ENCODE data around the gene CTNNB1.
A peak's percentile ranks its signal among the peaks of the same experiment; 100 is the strongest.

Gene CTNNB1

DNA sequence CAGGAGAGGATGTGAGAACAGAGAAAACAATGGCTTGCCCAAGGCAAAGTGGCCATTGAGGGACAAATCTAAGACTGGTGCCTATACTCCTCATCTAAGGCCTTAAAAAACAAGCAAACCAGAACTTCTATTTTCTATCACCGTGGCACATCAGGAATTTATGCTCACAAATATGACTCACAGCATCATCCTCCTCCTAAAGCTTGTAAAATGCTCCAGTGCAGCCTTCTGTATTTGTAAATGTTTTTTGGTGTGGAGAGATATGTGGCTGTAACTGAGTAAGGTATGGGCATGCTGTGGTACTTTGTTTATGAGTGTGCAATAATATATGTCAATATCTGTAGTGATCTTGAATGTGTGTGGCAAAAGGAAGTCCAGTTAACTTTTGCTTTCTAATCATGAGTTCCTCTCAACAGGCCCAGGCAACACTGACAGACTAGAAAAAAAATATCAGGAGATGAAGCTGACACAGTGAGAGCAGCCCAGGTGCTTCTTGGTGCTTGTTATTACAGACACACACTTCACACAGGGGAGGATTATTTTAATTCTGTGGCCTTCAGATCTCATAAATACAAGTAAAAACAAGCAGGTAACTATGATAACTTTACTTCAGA, 60.3 kb downstream of the CTNNB1 start:
- DNase-seq: no peak
- TF ChIP-seq, protein P1, sequence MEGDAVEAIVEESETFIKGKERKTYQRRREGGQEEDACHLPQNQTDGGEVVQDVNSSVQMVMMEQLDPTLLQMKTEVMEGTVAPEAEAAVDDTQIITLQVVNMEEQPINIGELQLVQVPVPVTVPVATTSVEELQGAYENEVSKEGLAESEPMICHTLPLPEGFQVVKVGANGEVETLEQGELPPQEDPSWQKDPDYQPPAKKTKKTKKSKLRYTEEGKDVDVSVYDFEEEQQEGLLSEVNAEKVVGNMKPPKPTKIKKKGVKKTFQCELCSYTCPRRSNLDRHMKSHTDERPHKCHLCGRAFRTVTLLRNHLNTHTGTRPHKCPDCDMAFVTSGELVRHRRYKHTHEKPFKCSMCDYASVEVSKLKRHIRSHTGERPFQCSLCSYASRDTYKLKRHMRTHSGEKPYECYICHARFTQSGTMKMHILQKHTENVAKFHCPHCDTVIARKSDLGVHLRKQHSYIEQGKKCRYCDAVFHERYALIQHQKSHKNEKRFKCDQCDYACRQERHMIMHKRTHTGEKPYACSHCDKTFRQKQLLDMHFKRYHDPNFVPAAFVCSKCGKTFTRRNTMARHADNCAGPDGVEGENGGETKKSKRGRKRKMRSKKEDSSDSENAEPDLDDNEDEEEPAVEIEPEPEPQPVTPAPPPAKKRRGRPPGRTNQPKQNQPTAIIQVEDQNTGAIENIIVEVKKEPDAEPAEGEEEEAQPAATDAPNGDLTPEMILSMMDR (IDR thresholded peaks at IDR 0.05; ENCODE audit: low read depth, low read length, missing control alignments): no peak
- in situ Hi-C loops (cut with HindIII; ENCODE audit: low pct_ligation_motif_present, low sequenced_read_pairs): no loop called here
- H3K27ac ChIP-seq: no peak overlapping the region
- no peak overlapping the region for H3K4me3 ChIP-seq (ENCODE audit: low read depth, low read length)
- H3K36me3 ChIP-seq (replicated peaks): no peaks in the 10 kb centered on the region
- no peaks in the 10 kb centered on the region for H3K27me3 ChIP-seq (replicated peaks)

DNA sequence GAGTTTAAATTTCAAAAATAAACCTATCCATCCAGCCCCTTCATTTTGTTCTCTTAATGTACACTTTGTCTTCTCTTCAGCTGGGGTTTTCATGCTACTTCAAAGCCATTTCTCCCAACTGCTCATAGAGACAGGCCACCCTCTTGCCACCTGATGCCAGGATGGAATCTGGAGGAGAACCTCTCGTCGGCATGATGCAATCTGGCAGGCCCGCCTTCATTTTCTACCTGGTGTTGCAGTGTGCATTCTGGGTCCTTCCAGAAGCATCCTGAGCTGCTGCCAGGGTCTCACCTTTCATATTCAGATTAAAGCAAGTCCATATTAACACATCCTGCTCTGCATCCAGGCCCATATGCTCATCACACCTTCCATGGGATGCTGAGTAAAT, 60.8 kb downstream of the CTNNB1 start:
- DNase-seq: no peak
- H3K27me3 ChIP-seq (replicated peaks): no peaks in the 10 kb centered on the region
- H3K36me3 ChIP-seq (replicated peaks): no peaks in the 10 kb centered on the region
- no peak overlapping the region for H3K4me3 ChIP-seq (ENCODE audit: low read depth, low read length)
- TF ChIP-seq, protein P1 (IDR thresholded peaks at IDR 0.05; ENCODE audit: low read depth, low read length, missing control alignments): no peak
- no peak overlapping the region for H3K27ac ChIP-seq
- in situ Hi-C loops (cut with HindIII; ENCODE audit: low pct_ligation_motif_present, low sequenced_read_pairs): no loop called here

DNA sequence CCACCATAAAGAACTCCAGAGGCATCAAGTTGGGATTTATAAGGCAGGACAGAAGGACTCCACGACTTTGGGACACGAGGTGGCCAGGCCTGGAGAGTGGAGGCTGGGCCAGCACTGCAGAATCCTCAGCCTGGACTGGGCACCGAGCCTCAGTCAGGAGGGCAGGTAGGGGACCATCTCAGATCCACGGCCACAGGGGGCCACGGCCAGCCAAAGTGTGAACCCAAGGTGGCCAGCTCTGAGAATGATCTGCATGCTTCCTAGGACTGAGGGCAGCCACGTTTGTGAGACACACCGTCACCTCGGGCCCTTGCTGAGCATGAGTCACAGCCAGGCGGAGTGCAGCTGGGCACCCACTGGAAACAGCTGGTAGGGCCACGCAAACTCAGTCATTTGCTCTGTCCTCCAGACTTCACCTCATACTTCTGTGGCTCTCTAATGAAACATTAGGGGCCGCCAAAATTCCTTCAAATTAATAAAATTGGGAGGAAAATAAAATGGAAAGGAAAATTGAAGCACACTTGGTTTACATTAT, 65.8 kb downstream of the CTNNB1 start:
- TF ChIP-seq, protein P1 (IDR thresholded peaks at IDR 0.05; ENCODE audit: low read depth, low read length, missing control alignments): no peak
- Histone ChIP-seq H3K36me3 (replicated peaks) (no peaks in the 10 kb centered on the region), H3K4me3 (ENCODE audit: low read depth, low read length) (no peak overlapping the region), H3K27ac (peak overlapping the region; percentile 61), H3K27me3 (replicated peaks) (no peaks in the 10 kb centered on the region)
- in situ Hi-C loops (cut with HindIII; ENCODE audit: low pct_ligation_motif_present, low sequenced_read_pairs): no loop called here
- peak; percentile 61 for DNase-seq

DNA sequence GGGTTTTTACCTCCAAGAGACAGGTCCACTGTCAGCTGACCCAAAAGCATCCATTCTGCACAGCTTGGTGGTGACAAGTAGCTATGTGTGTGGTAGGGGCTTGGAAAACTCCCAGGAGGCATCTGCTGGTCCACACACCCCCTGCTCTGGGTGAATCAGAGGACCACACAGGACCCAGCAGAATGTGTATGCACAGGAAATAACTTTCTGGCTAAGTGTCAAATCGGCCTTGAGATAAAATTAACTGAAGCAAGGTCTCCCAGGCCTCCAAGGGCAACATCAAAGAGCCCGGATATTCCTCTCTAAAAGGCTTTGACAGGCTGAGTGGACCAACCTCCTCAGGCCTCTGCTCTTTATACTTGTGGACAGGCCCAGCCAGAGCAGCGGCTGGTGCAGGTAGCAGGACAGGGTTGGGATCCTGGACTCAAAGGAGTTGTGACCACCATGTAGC, 66.5 kb downstream of the CTNNB1 start:
- TF ChIP-seq, protein P1 (IDR thresholded peaks at IDR 0.05; ENCODE audit: low read depth, low read length, missing control alignments): no peak
- Histone ChIP-seq H3K36me3 (replicated peaks) (no peaks in the 10 kb centered on the region), H3K27me3 (replicated peaks) (no peaks in the 10 kb centered on the region), H3K4me3 (ENCODE audit: low read depth, low read length) (no peak overlapping the region), H3K27ac (peak overlapping the region; percentile 61)
- peak; percentile 87 for DNase-seq
- in situ Hi-C loops (cut with HindIII; ENCODE audit: low pct_ligation_motif_present, low sequenced_read_pairs): no loop called here

DNA sequence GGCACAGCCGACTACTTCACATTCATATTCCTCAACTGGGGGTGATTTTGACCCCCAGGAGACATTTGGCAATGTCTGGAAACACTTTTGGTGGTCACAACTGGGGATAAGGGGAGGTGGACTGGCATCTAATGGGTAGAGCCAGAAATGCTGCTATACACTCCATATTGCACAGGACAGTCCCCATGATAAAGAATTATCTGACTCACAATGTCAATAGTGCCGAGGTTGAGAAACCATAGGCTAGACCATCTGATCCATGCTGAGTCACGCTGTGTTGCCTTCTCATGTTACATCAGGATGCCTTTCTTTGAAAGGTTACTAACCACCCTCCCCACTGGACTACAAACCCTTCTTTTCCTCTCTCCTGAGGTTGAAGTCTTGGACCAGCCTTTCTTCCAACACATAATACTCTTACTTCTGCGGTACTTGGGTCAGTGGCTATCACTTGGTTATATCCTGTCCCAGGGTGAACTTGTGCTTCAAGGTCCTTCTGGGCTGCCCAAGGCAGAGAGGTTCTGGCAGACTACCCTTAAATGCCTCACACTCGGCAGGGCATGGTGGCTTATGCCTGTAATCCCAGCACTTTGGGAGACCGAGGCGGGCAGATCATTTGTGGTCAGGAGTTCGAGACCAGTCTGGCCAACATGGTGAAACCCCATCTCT, 68.8 kb downstream of the CTNNB1 start:
- no peaks in the 10 kb centered on the region for H3K27me3 ChIP-seq (replicated peaks)
- peak overlapping the region; percentile 59 for H3K27ac ChIP-seq
- no peaks in the 10 kb centered on the region for H3K36me3 ChIP-seq (replicated peaks)
- TF ChIP-seq, protein P1 (IDR thresholded peaks at IDR 0.05; ENCODE audit: low read depth, low read length, missing control alignments): no peak
- in situ Hi-C loops (cut with HindIII; ENCODE audit: low pct_ligation_motif_present, low sequenced_read_pairs): no loop called here
- H3K4me3 ChIP-seq (ENCODE audit: low read depth, low read length): no peak overlapping the region
- peak; percentile 98 for DNase-seq

All from brain microvascular endothelial cell (primary cell).